Spleen (tissue), 7 donors: ENCODE measurements around the gene ERCC6L.

Experiments used
- CTCF ChIP-seq, 11 experiments: fragments of 200-600 bp in 7 of 11; fragments of 450-650 bp in 4 of 11; sonication (generic) in 4 of 11; IDR thresholded peaks in 8 of 11; conservative IDR thresholded peaks in 3 of 11; 1 replicate in 7 of 11; 2 replicates in 4 of 11; pipeline versions ENCODE4 v1.4.0 to v1.8.0; 2016 to 2021; ENCODE audit warnings: antibody characterized with exemption in 11 of 11, inconsistent platforms in 4 of 11, mild to moderate bottlenecking in 1 of 11
- POLR2AphosphoS5 ChIP-seq, 3 donors: sonication (generic); formaldehyde crosslinking; IDR thresholded peaks; one replicate each; pipeline ENCODE4 v1.5.1; 2017; ENCODE audit warnings: antibody characterized with exemption in 3 of 3
- donor health status: DM: no; HTN: no; CAD: no; lungs with moderate emphysema.
- donor health status: DM: no; HTN: no; CAD: no.
- donor health status: DM: no; HTN: no; CAD: no.

- TF ChIP-seq CTCF (IDR thresholded peaks at IDR 0.05 in 8 of 11, conservative IDR thresholded peaks at IDR 0.05 in 3 of 11) (no peak), POLR2AphosphoS5 (IDR thresholded peaks at IDR 0.05) (no peak)
Measured at GRCh38 chrX:72280321-72280845, 41.6 kb upstream of the ERCC6L start.
